GM21737 (cell line): Measurements from ENCODE around the gene FAM72A.
"Not testable (repeated sequence)": the region's sequence is repeated elsewhere in the genome, so short reads cannot be mapped to it uniquely, and the experiment has no call there.

Source experiments
- ATAC-seq: cut with Tn5 transposase; IDR thresholded peaks from one replicate; pipeline ENCODE4 v1.9.1; 2021; ENCODE audit warnings: mild to moderate bottlenecking, moderate library complexity; ENCODE audit not compliant: unreplicated experiment

The FAM72A gene

DNA sequence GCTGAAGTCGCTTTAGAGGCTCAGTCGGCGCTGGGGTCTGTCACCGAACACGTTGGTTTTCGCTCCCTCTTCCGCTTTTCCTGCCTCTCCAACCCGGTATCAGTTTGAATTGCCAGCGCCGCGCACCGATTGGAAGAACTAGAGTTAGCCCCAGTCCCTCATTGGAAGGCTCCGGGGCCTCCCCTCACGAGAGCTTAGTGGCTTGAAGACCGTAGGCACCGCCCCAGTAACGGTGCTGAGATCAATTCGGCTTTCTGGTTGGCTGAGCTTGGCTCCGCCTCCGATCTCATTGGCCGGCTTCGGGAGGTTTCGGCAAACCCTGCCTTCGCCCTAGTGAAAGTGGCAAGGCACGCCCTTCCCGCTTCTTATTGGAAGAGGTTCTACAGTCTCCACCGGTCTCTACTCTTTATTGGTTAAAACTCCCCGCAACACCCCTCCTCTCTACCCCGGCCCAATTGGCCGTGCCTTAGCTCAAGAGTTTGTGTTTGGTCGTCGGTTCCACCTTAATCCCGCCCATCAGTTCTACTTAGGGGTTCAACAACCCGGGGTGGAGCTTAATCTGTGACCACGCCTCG is at the start of gene FAM72A:
FAM72A (minus strand) TSS at position 51 of the 575 bp plus-strand sequence. CDS start 814 bp downstream, outside the sequence.
- ATAC-seq: peak; percentile 79

DNA sequence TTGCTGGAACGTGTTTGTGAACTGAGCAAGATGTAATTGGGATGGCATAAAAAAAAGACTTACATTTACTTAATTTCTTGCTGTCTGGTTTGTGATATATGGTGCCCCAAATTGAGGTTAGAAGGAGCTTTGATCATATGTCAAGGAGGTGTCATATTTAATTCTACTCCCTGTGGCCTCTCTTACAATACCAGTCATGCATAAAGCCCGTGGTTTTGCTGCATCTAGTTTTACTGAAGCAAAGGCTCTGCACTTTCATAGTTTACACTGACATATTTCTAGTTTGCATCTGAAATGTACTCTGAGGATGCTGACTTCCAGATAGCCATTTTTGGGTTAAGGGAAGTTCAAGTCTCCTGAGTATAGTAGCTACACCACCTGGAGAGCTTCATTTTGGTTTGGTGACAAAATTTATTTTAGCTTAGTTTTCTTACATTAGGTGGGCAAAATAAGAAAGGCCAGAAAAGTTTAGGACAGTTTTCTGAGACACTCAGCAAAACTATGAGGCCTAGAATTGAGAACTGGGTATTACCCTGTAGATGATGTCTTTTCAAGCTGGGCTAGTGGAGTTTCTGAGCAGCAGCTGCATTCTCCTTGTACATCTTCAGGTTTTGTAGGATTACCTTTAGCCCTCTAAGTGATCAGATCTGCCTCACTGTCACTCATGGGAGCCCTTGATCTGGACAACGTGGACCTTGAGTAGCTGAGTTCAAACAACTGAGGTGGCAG is 48.5 kb upstream of the FAM72A start:
- ATAC-seq: not testable (repeated sequence)

DNA sequence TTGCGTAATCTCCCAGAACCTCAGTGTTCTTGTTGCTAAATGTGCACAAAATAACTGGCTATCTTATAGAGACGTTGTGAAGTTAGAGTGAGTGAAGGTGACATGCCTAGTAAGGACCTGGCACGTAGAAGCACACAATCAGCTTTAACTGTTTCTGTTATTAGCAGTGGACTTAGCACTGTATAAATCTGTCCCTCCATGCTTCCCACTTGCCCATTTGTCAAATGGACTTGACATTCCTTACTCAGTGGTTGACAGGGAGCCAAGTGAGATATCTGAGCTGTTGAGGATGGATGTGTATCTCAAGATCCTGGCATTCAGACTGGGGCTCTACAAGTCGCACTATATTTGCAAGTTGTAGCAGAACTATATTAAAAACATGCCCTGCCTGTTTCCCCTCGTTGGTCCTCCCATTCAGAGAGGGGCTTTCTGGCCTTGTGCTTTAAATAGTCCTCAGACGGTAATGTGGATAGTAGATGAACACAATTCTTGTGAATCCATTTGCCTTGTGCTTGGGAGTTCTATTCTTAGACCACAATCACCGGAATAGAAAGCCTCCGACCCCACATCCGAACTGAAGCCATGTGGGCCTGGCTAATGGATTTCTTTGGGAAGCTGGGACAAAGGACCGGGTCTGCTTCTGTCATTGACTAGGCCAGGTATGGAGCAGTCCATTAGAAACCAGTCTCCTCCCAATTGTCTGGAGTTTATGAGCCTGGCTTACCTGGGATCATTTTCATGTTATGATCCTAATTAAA is 43.7 kb upstream of the FAM72A start:
- not testable (repeated sequence) for ATAC-seq

DNA sequence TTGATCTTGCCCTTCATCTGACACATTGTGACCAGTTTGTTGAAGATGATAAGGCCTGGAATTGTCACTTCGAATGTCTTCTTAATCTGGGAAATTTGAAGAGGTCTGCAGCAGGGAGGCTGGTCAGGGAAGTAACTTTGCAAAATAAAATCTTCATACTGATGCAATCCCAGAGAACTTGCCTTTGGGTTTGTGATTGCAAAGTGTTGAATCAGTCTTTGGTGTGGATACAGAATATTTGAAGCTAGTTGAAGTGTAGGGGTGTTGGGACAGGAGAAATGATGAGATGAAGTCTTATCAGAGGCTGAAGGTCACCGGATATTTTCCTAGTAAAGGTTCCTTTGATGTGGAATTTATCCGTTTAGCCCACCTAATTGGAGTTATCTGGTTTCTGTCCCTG is 42.8 kb upstream of the FAM72A start:
- ATAC-seq: not testable (repeated sequence)

DNA sequence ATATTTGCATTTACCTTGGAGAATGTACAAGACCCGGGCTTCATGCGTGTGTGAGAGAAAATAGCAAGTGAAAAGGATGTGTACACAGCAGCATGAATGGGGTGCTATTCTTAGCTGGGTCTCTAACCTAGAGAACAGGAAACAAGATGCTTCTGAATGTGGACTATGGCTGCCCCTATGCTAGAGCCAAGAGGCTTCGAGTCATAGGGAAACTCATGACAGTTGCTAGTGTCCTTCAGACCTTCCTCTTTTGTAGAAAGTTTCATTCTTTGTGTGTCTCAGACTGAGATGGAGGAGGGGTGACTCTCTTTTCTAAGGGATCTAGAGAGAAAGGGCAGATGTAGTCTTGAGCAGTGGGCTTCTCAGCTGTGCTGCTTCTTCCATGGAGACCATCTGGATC is 40.7 kb upstream of the FAM72A start:
- peak; percentile 97 for ATAC-seq

DNA sequence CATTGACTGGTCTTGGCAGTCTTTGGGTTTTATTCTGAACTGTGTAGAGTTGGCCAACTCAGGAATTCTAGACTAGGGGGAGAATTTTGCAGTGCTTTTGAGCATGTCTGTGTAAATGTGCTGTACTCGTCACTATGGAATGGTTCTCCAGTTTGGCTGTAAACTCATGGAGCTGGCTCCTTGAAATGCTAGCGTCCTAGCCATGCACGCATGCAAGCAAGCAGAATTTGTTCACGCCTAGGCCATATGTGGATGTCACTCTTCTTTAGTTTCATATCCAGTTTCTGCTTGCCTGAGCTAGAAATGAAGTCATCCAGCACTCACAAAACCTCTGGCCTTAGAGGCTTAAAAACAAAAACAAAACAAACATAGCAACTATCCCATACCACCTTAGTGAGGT is 37.6 kb upstream of the FAM72A start:
- ATAC-seq: not testable (repeated sequence)

DNA sequence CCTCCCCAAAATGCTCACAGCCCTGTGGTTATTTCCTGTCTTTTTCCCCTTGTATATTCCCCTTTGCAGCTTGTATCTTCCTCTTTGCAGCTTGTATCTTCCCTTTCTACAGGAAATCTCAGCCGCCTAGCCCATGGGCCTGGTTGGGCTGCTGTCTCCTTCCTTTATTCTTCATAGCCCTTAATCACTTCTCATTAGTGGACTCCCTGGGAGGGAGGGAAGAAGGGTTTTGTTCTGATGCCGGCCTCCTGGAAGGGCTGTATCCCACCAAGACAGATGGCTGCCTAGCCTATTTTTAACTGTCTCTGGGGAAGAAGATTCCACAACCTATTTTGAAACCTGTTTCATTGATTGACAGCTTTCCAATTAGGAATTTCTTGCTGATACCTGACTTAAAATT is 32.6 kb upstream of the FAM72A start:
- not testable (repeated sequence) for ATAC-seq

DNA sequence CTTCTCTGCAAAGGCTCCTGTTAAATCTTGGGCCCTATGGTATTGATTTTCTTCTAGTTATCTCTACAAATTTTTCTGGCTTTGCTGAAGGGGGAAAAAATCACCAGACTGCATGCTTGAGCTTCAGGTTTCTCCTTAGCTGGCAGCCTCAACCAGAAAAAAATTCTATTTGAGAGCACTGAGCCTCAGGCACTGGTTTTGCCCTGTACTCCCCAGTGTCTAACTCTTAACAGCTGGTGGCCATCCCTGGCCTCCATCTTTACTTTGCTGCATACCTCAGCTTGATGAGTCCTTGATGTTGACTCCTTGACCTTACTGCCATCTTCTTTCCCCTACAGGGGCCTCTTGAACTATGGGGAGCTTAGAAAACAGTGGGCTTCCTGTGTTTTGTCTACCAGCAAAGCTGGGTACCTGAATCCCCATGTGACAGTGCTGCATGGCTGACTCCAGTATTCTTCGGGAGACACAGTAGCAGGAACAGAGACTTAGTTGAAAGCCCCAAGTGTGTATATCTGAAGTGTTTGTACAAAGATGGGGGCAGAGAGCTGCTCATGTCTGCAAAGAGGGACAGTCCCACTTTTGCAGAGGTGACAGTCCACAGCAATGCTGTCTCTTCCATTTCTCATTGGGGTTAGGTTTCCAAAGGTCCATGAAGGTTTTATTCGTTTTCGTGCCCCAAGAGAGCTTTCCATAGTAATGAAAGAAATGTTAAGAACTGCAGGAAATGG is 31.7 kb upstream of the FAM72A start:
- ATAC-seq: not testable (repeated sequence)

DNA sequence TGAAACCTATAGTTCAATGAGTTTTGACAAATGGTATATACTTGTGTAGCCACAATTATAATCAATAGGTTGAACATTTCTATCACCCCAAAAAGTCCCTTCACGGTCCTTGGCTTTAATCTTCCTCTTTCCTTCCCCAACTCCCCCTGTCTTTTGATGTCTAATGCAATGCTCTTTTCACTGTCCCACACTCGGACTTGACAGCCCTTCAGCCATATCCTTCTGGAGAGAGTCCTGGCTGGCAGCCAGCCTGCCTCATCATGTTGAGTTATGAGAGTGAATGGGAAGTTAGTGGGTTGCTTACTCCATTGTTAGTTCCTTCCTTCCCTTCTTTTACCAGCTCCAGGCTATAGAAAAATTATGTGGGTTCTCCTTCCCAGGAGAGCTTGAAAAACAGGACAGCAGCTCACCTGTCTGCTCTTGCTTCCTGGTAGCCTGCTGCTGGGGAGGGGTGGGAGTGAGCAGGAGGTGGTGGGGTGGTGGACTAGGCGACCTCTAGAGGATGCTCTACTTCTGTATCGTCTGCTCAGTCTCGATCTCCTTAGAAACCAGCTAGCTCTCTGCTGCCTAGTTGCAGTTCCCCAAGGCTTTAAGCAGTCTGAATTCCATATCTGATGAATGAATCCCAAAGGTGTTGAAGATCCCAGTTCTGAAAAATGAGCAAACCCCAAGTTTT is 30.5 kb upstream of the FAM72A start:
- not testable (repeated sequence) for ATAC-seq

DNA sequence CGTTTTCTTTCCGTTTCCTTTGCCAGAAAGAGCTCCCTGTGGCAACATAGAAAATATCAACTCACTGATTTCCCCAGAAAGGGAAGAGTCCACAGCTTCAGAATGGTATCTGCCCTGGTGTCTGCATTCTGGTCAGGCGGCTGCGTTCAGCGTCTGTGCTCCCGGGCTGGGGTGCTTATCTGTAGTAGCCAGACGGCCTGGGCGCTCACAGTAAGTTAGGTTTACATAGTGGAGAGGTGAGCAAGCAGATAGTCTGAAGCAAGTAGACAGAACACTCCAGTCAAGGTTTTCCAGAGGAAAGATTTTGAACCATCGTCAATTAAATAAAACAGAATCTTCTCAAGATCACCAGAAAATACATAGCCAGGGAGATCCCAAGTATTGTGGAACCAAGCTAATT is 29.4 kb upstream of the FAM72A start:
- ATAC-seq: not testable (repeated sequence)

DNA sequence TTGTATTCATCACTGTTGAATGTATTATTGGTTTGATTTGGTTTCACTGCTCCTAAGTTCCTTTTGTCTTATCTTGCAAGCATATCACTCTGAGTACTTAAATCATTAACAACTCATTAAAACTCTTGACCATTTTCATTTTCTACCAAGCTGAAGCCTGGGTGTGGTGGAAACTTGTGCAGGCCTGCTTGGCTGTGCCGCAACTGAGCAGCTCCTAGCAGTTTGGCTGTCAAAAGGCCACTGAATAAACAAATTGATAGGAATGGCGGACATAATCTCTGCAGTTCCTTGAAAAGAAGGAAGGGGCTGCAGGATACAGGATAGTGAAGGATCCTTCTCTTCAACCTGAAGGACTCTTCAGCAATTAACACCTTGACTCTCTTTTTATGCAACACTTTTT is 26.6 kb upstream of the FAM72A start:
- ATAC-seq: not testable (repeated sequence)

DNA sequence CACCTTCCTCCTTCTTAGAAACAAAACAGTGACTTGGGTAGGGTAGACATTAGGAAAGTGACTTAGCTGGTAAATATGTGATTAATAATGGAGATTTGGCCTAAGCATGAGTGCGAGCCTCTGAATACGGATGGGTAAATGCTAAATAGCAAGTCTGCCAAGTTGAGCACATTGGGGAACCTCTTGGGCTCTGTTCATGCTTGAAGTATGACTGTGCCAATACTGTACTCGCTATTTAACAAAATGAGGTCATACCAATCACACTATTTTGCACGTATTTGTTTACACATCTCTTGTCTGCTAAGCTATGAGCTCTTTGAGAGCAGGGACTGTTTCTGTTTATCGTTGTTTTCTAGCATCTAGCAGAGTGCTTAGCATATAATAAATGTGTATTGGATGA is 24.2 kb upstream of the FAM72A start:
- ATAC-seq: not testable (repeated sequence)

DNA sequence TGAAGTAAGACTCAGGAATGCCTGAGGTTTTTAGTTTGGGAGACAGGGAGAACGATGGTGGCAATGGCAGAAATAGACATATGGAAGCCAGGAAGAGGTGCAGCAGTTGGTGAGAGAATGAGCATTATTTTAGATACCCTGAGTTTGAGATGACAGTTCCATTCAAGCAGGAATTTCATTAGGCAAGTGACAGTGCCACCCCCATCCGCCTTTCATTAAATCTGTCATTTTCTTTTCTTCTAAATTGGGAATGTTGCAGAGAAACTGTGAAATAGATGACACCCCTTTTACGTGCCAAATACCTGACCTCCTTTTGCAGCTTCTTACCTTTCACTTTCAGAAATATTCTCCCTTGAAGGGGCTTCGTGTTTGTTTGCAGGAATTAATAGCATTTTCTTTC is 22.7 kb upstream of the FAM72A start:
- ATAC-seq: not testable (repeated sequence)

DNA sequence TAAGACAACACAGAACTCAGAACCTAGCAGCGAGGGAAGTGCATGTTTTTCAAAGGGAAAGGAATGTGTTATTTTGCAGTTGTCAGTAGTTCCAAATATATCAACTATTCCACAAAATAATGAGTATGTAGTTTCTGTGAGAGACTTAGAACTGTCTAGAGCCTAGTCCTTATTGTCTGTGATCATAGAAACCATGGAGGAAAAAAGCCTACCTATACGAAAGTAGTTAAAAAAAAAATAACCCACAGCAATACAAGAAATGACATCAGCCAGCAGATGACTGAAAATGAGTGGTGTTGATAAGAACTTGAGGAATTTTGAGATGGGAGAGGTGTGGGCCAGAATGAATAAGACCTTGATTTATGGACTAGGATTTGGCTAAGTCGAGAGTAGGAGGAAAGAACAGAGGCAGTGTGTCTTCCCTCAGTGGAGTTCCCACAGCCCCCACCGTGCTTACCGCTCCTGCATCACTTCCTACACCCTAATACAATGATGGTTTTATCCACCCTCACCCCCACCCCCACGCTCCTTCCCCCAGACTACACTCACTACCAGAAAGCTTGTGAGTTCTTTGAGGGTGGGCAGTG is 21.6 kb upstream of the FAM72A start:
- not testable (repeated sequence) for ATAC-seq

DNA sequence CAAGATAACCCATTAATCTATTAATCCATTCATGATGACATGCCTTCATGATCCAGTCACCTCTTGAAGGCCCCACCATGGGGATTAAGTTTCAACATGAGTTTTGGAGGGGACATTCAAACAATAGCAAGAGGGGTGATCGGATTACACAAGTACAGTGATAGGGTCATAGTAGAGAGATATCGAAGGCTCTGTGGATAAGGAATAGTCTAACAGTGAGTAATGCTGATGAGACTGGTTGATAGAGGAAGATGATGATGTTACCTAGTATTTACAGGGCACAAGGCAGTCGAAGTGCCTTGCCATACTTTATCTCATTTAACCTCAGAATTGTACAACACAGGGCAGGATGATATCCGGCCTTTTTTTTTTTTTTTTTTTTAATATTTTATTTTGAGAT is 18.9 kb upstream of the FAM72A start:
- ATAC-seq: not testable (repeated sequence)

DNA sequence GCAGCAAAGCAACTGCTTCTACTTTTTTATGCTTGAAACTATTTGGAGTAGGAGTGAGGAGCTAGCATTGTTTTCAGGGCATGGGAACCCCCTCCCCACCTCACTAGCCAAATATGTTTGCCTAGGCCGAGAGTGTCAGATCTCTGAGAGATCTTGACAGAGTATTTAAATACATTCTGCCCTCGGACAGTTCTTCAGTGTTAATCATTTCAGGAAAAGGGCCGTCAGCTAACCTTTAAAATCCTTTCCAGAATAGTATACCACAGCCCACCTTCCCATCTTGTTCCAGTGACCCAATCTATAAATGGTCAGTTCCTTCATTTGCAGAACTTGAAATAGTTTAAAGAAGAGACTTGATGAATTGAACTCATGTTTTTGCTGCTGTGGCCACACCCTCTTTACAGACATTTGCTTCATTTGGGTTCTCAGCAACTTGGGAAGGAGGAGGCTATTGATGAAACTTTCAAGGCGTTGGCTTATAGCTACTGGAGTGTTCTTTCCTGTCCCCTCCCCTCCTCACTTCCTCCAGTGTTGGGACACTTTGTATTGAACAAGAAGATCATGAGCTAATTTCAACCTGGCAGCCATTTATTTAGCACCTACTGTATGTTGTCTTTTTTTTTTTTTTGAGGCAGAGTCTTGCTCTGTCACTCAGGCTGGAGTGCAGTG is 17.8 kb upstream of the FAM72A start:
- ATAC-seq: not testable (repeated sequence)

DNA sequence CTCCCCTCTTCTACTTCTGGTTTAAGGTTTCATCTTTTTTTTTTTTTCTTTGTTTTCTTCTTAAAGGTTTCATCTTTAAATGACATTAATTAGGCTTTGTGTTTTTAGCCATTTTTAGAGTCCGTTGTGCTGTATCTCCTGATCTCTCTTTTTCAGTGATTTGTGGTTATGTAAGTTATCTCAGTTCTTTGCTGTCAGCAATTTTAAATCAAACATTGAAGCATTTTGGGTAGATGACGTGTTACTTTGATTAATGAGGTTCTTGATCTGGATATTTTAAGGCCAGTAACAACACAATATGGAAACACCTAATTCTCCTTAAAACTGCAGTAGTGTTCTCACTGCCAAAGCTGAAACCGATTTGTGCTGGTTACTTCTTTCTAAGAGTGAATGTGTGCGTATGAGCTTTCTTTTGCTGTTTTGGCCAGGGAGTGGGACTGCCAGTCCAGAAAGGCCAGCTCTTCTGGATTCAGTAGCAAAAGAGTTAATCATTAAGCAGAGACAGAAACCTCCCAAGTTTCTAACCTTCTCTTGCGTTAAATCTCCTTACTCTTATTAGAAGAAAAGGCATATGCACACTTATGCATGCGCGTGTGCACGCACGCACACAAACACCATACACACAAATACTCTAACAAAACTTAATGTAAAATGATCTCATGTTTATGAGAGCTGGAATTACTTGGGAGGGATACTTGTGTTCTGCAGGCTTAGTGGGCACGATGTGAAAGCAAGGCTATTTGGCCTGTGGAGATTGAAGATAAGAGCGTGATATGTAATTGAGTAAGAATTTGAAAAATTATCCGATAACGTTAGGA is 17.1 kb upstream of the FAM72A start:
- ATAC-seq: not testable (repeated sequence)

DNA sequence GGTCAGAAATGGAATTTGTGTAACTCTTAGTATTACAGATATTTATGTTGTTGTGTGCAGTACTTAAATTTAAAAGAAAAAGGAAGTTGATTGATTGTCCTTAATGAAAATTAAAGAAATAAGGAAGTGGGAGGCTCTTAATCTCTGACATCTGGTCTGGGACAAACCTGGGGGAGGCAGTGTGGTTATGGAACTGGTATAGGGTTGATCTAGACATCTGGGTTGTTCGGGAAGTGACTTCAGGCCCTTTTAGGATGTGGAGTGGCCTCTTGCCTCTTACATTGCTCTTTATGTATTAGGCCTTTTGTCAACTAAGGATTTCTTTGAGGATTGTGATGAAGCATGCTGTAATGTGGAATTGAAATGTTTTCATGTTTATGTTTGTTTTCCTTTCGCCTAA is 16.1 kb upstream of the FAM72A start:
- ATAC-seq: not testable (repeated sequence)

DNA sequence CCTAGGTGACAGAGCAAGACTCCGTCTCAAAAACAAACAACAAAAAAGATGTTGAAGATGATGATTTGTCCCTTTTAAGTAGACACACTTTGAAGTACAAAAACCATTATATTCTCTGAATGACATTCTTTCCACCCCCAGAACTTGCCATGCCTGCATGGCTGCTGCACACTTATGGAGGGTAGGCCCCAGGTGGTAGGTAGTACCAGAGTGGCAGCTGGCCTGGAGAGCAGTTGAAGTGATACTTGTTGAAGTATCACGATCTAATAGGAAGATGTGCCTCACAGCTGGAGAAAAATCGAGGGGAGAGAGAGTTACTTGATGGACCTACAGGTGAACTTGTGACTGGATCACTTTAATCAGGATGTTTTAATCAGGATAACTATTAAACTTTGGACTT is 15.6 kb upstream of the FAM72A start:
- not testable (repeated sequence) for ATAC-seq
